GM18907 (cell line): ENCODE results near the gene CSAD.
"Not testable (repeated sequence)": the region's sequence is repeated elsewhere in the genome, so short reads cannot be mapped to it uniquely, and the experiment has no call there.

ENCODE experiments used
- ATAC-seq: cut with Tn5 transposase; IDR thresholded peaks from one replicate; pipeline ENCODE4 v1.9.1; 2021; ENCODE audit warnings: mild to moderate bottlenecking, moderate library complexity; ENCODE audit not compliant: unreplicated experiment

CSAD gene

GRCh38 chr12:53218551-53219291, 38.0 kb upstream of the CSAD start:
- no peak for ATAC-seq

- ATAC-seq: no peak
Measured at GRCh38 chr12:53217931-53218307, 37.2 kb upstream of the CSAD start.

GRCh38 chr12:53217051-53217930, 36.6 kb upstream of the CSAD start:
- no peak for ATAC-seq

- no peak for ATAC-seq
Measured at GRCh38 chr12:53215497-53215896, 34.8 kb upstream of the CSAD start.

GRCh38 chr12:53214687-53215455, 34.1 kb upstream of the CSAD start:
- no peak for ATAC-seq

GRCh38 chr12:53214221-53214620, 33.5 kb upstream of the CSAD start:
- no peak for ATAC-seq

GRCh38 chr12:53213348-53213747, 32.6 kb upstream of the CSAD start:
- no peak for ATAC-seq

GRCh38 chr12:53212931-53213330, 32.2 kb upstream of the CSAD start:
- no peak for ATAC-seq

GRCh38 chr12:53211476-53212381, 31.0 kb upstream of the CSAD start:
- no peak for ATAC-seq

GRCh38 chr12:53210843-53211242, 30.1 kb upstream of the CSAD start:
- ATAC-seq: no peak

GRCh38 chr12:53208877-53209463, 28.2 kb upstream of the CSAD start:
- peak; percentile 44 for ATAC-seq

- no peak for ATAC-seq
Measured at GRCh38 chr12:53208435-53208834, 27.7 kb upstream of the CSAD start.

- ATAC-seq: peak; percentile 41
Measured at GRCh38 chr12:53207042-53207441, 26.3 kb upstream of the CSAD start, which contains the start of gene ITGB7. Gene ITGB7, minus strand, starts transcription at chr12:53207251. Its CDS starts 6,808 bp downstream, at chr12:53200443.

GRCh38 chr12:53205747-53206419, 25.2 kb upstream of the CSAD start:
- ATAC-seq: peak; percentile 68

GRCh38 chr12:53204351-53204750, 23.6 kb upstream of the CSAD start:
- no peak for ATAC-seq

- ATAC-seq: not testable (repeated sequence)
Measured at GRCh38 chr12:53202316-53202715, 21.6 kb upstream of the CSAD start.

- no peak for ATAC-seq
Measured at GRCh38 chr12:53201639-53202038, 20.9 kb upstream of the CSAD start.

- no peak for ATAC-seq
Measured at GRCh38 chr12:53201177-53201541, 20.4 kb upstream of the CSAD start.

GRCh38 chr12:53200458-53201176, 19.9 kb upstream of the CSAD start:
- peak; percentile 56 for ATAC-seq
